ENCODE results near the gene KANK3. TPM values are rescaled to one million over a fixed set of nuclear protein-coding genes. Genes with fewer than 3 reads are reported as not detected.

KANK3 gene
- total RNA-seq, 4 donors from 2014 or later: 3.0 to 16.5 (median 7.8) TPM

GRCh38 chr19:8367327-8368001 is 24.4 kb upstream of the KANK3 start:
- Histone ChIP-seq H3K27ac (peak overlapping the region; percentile 53 to 85 (median 65)), H3K9me3 (no peaks in the 10 kb centered on the region), H3K4me1 (peaks cover 0 to 68% (median 0%) of the 10 kb centered on the region in 4 donors), H3K36me3 (peaks cover 0 to 6% (median 0%) of the 10 kb centered on the region in 3 donors), H3K4me3 (peak overlapping the region in 2 of 4 donors; percentile 18 to 46), H3K27me3 (no peaks in the 10 kb centered on the region)
- DNase-seq: peak; percentile 41 to 84 (median 78)
- TF ChIP-seq CTCF (IDR thresholded peaks at IDR 0.05) (no peak), POLR2A (IDR thresholded peaks at IDR 0.05) (peak in 1 of 2 donors; percentile 10)

- Histone ChIP-seq H3K4me1 (peaks cover 0 to 74% (median 0%) of the 10 kb centered on the region in 4 donors), H3K4me3 (peak overlapping the region in 2 of 4 donors; percentile 18 to 46), H3K27me3 (no peaks in the 10 kb centered on the region), H3K9me3 (no peaks in the 10 kb centered on the region), H3K27ac (peak overlapping the region; percentile 53 to 85 (median 65)), H3K36me3 (peaks cover 0 to 6% (median 0%) of the 10 kb centered on the region in 3 donors)
- peak in 1 of 3 donors; percentile 55 for DNase-seq
- TF ChIP-seq POLR2A (IDR thresholded peaks at IDR 0.05): no peak
- TF ChIP-seq CTCF (IDR thresholded peaks at IDR 0.05): no peak
Observed at GRCh38 chr19:8366961-8367326, 23.9 kb upstream of the KANK3 start.

GRCh38 chr19:8366121-8366581 is 23.1 kb upstream of the KANK3 start:
- H3K27ac ChIP-seq: peak overlapping the region in 3 of 4 donors; percentile 55 to 85 (median 75)
- no peaks in the 10 kb centered on the region for H3K27me3 ChIP-seq
- H3K36me3 ChIP-seq: peaks cover 0 to 6% (median 0%) of the 10 kb centered on the region in 3 donors
- peaks cover 0 to 77% (median 0%) of the 10 kb centered on the region in 4 donors for H3K4me1 ChIP-seq
- H3K9me3 ChIP-seq: no peaks in the 10 kb centered on the region
- H3K4me3 ChIP-seq: peak overlapping the region in 2 of 4 donors; percentile 46 to 62
- no peak for TF ChIP-seq CTCF (IDR thresholded peaks at IDR 0.05)
- TF ChIP-seq POLR2A (IDR thresholded peaks at IDR 0.05): no peak
- DNase-seq: peak in 1 of 3 donors; percentile 28

GRCh38 chr19:8363803-8364771 is 21.0 kb upstream of the KANK3 start, which contains the start of gene ANGPTL4:
Gene ANGPTL4, plus strand, starts transcription at chr19:8364155. Its CDS starts 167 bp downstream, at chr19:8364322.
- no peaks in the 10 kb centered on the region for H3K9me3 ChIP-seq
- peak within 1 kb of the TSS; percentile 67 to 93 (median 84) for H3K27ac ChIP-seq
- peak within 1 kb of the TSS; percentile 27 to 70 (median 48) for H3K4me3 ChIP-seq
- DNase-seq: peak; percentile 31 to 85 (median 83)
- H3K27me3 ChIP-seq: no peaks in the 10 kb centered on the region
- TF ChIP-seq POLR2A (IDR thresholded peaks at IDR 0.05): peak; percentile 71 to 83
- peak in 3 of 6 experiments; percentile 23 to 43 (median 30) for TF ChIP-seq CTCF (IDR thresholded peaks at IDR 0.05)
- peaks cover 0 to 73% (median 0%) of the 10 kb centered on the region in 4 donors for H3K4me1 ChIP-seq
- peaks cover 0 to 6% (median 0%) of the 10 kb centered on the region in 3 donors for H3K36me3 ChIP-seq

Measured in Peyer's patch (tissue), 4 donors.